Measurements from ENCODE around the gene REV1.
"Not testable (repeated sequence)": the region's sequence is repeated elsewhere in the genome, so short reads cannot be mapped to it uniquely, and the experiment has no call there.

REV1 gene

GRCh38 chr2:99489761-99490622 is at the start of gene REV1:
REV1 (minus strand) TSS chr2:99490017; CDS start chr2:99464975, 25,042 bp downstream.
- peak; percentile 99 for DNase-seq (ENCODE audit: low read depth, low spot score)

DNA sequence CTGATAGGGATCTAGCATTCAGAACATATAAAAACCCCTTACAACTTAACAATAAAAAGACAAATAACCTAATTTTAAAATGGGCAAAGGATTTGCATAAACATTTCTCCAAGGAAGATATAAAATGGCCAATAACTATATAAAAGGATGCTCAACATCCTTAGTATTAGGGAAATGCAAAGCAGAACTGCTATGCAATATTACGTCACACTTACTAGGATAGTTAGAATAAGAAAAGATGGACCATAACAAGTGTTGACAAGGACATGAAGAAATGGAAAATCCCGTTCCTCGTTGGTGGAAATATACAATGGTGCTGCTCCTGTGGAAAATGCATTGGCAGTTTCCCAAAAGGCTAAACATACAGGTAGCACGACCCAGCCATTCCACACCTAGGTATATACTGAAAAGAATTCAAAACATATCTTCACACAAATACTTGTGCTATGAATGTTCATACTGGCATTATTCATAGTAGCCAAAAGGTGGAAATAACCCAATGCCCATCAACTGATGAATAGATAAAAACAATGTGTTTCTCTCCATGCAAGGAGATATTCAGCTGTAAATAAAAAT is 48.2 kb upstream of the REV1 start:
- no peak for DNase-seq (ENCODE audit: low read depth, low spot score)

GRCh38 chr2:99524056-99524455 is 34.2 kb upstream of the REV1 start:
- no peak for DNase-seq (ENCODE audit: low read depth, low spot score)

- no peak for DNase-seq (ENCODE audit: low read depth, low spot score)
These were observed 32.3 kb upstream of the REV1 start for GRCh38 chr2:99522157-99522556.

- no peak for DNase-seq (ENCODE audit: low read depth, low spot score)
These were observed 31.0 kb upstream of the REV1 start for GRCh38 chr2:99520813-99521212.

DNA sequence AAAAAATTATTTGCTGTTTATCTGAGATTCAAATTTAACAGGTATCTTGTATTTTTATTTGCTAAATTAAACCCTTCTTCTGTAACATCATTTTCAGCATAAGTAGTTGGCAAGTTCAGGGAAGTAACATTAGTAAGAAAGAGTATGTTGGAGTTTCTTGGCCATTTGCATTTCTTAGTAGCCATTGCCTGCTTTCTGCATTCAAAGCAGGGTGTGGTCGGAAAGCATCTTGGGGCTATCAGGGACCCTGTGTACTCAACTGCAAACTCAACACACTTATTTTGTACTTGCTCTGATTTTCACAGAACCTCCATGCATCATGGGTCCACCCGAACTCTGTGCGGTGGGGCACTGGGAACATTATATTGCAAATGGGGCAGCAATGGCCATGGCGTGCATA is 30.4 kb upstream of the REV1 start:
- no peak for DNase-seq (ENCODE audit: low read depth, low spot score)

DNA sequence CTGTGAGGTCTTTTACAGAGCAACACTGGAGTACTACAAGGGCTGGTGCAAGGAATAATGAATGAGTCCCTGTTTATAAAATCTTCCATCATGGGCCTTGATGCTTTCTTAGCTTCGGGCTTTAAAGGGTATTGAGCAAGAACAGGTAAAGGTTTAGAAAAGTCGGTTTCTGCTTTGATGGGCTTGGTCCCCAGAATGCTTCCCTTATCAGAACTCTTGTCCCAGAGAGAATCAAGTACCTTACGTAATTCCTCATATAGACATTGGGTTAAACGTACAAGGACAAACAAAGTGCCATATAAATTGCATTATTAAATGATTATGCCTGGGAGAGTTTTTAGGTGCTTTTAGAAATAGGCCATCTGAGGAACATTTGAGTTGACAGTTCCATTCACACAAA is 24.5 kb upstream of the REV1 start:
- no peak for DNase-seq (ENCODE audit: low read depth, low spot score)

DNA sequence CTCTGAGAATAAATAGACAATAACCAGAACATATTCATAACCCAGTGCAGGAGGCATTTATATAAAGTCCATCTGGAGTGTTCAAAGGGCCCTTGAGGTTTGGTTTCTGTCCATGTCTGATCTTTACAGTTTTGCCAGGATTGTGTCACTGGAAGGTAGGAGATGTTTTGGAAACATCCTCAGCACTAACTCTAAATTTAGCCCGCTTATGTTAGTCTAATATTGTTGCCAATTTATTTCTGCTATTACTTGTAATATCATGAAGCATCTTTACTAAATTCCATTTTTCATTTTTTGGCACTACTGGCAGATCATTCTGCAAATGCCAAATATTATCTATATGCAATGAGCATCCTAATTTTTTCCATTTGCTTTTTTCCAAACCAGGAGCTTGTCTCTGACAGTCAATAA is 22.4 kb upstream of the REV1 start:
- DNase-seq (ENCODE audit: low read depth, low spot score), result no peak

- DNase-seq (ENCODE audit: low read depth, low spot score), result no peak
These were observed 19.6 kb upstream of the REV1 start for GRCh38 chr2:99509387-99509786.

- no peak for DNase-seq (ENCODE audit: low read depth, low spot score)
These were observed 18.4 kb upstream of the REV1 start for GRCh38 chr2:99507937-99508818.

DNA sequence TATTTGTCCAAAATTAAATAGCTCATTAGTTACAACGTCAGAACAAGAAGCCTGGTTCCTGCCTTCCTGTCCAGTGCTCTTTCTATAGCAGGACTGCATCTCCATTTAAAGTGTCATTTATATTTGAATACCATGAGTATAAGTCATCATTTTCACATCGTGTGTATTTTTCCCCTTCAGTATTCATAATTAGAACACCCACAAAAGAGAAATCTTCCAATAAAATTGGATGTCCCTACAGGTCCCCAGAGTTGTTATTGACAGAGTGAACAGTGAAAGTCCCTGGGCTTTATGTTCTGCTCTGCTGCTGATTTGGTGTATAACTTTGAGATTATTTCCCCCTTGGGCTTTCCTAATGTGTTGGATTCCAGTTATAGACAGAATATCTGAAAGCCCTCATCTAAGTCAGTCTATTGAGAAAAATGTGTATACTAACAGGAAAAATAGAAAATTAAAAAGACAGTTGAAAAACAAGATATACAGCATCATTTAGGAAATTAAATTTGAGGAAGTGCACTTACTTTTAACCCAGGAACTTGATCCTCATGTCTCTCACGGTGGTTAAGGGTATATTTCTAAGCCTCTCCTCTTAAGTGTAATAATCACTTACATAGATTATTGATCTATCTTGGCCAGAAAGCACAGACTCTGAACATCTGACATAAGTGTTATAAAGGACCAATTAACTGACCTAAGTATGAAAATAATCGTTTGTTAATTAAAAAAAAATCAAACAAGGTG is 15.2 kb upstream of the REV1 start:
- no peak for DNase-seq (ENCODE audit: low read depth, low spot score)

GRCh38 chr2:99503662-99504416 is 14.0 kb upstream of the REV1 start:
- not testable (repeated sequence) for DNase-seq (ENCODE audit: low read depth, low spot score)

- no peak for DNase-seq (ENCODE audit: low read depth, low spot score)
These were observed 6.2 kb upstream of the REV1 start for GRCh38 chr2:99496021-99496420.

DNA sequence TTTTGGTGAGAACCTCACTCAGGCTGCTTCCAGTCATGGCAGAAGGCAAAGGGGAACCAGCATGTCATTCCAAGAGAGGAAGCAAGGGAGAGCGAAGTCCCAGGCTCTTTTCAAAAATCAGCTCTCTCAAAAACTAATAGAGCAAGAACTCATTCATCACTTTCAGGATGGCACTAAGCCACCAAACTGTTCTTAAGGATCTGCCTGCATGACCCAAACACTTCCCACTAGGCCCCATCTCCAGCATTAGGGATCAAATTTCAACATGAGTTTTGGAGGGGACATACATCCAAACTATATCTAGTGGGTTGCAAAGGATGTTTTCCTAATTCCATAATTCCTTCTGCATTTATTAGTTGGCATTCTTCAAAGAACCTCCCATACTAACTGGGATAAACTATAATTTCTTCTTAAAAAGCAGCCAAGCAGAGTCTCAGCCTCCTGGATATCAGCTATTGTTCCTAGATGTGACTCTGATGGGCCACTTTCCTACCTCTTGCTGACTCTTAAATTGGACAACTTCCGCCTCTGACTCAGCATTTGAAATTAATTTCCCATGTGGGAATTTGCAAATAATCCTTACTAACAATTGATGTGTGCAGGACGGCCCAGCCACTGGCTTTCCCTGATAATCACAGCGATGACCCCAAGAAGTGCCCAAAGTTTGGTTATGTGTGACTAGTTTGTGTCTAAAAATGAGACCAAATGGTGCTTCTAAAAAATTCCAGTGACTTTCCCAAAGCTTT is 5.5 kb upstream of the REV1 start:
- DNase-seq (ENCODE audit: low read depth, low spot score), result no peak

GRCh38 chr2:99492721-99493120 is 2.9 kb upstream of the REV1 start:
- DNase-seq (ENCODE audit: low read depth, low spot score), result no peak

GRCh38 chr2:99490623-99491461 is 1.0 kb upstream of the REV1 start:
- DNase-seq (ENCODE audit: low read depth, low spot score), result no peak

- DNase-seq (ENCODE audit: low read depth, low spot score), result peak; percentile 78
These were observed 605 bp downstream of the REV1 start for GRCh38 chr2:99489063-99489760.

DNA sequence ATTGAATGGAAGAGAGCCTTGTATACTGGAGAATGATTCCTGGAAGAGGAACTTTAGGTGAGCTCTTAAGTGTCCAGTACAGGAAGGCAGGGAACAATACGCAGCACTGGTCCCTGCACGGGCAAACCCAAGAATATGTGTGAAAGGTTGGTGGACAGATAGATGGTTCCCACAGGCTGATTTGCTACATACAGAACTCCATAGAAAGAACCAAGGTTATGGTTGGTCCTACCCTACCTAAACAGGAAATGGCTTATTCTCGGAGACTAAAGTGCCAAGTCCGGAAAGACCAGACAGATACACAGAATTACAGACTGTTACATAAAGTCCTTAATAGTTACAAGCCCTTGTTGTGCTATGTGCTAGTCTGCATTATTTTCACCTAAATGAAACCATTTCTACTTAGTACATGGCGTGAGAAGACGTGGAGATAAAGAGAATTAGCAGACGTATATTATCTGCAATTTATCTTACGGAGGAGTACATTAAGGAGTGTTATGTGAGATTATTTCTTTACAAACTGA is 1.2 kb downstream of the REV1 start:
- DNase-seq (ENCODE audit: low read depth, low spot score), result peak; percentile 35
